OCI-LY7 (cell line): Measurements from ENCODE around the gene ATP6V1B1. TPM values are rescaled to one million over a fixed set of nuclear protein-coding genes. Genes with fewer than 3 reads are reported as not detected.

Experiments
- BruUV-seq: library from RNA; stranded (reverse); fragments of 400-500 nt; replicated peaks from 2 replicates; lab custom pipeline; 2021; lab: Mats Ljungman, UMichigan
- CTCF ChIA-PET: fragments of 300-600 bp; sonication (Branson Sonifier 250); formaldehyde crosslinking; loops from one replicate; lab custom pipeline; 2022; ENCODE audit warnings: antibody characterized with exemption; ENCODE audit not compliant: unreplicated experiment; lab: Charles Lee
- POLR2A ChIA-PET: fragments of 300-600 bp; sonication (Branson Sonifier 250); formaldehyde crosslinking; loops from one replicate; lab custom pipeline; 2022; ENCODE audit warnings: antibody characterized with exemption; lab: Charles Lee
- DNase-seq: peaks from one replicate; pipeline ENCODE4 v3.0.0-alpha.2; 2015; ENCODE audit warnings: low spot score
- H2AFZ ChIP-seq: fragments of 200-600 bp; sonication (generic), shearing (Covaris generic); 2 replicates; pipeline ENCODE4 v1.6.1; 2014; ENCODE audit warnings: mild to moderate bottlenecking, antibody characterized with exemption, low read length, moderate library complexity
- H3K27ac ChIP-seq: fragments of 200-600 bp; sonication (generic); 2 replicates; pipeline ENCODE4 v1.5.1; 2014; ENCODE audit warnings: mixed run types, low read depth, mild to moderate bottlenecking, moderate library complexity, low read length, inconsistent platforms; ENCODE audit not compliant: poor library complexity, severe bottlenecking
- H3K36me3 ChIP-seq: fragments of 200-600 bp; sonication (generic); 2 replicates; pipeline ENCODE4 v1.6.1; 2014; ENCODE audit warnings: mild to moderate bottlenecking, antibody characterized with exemption, low read length, moderate library complexity, mixed read lengths; ENCODE audit not compliant: insufficient read depth
- H3K4me1 ChIP-seq: fragments of 200-600 bp; sonication (generic); 2 replicates; pipeline ENCODE4 v1.5.1; 2014; ENCODE audit warnings: mild to moderate bottlenecking, low read length; ENCODE audit not compliant: insufficient read depth, poor library complexity, severe bottlenecking
- H3K4me2 ChIP-seq: fragments of 200-600 bp; sonication (generic); 2 replicates; pipeline ENCODE4 v1.6.1; 2014; ENCODE audit warnings: mild to moderate bottlenecking, low read length
- H3K4me3 ChIP-seq: fragments of 200-600 bp; sonication (generic); 2 replicates; pipeline ENCODE4 v1.5.1; 2014; ENCODE audit warnings: mild to moderate bottlenecking, low read depth, low read length; ENCODE audit not compliant: poor library complexity, severe bottlenecking
- H3K79me2 ChIP-seq: fragments of 200-600 bp; sonication (generic); 2 replicates; pipeline ENCODE4 v1.6.1; 2016; ENCODE audit warnings: low read depth, mild to moderate bottlenecking, low read length, moderate library complexity, mixed read lengths; ENCODE audit not compliant: insufficient read depth
- H3K9me2 ChIP-seq: fragments of 200-600 bp; sonication (generic); 2 replicates; pipeline ENCODE4 v1.6.1; 2016; ENCODE audit warnings: mild to moderate bottlenecking, low read length, mixed read lengths; ENCODE audit not compliant: insufficient read depth
- H3K9me3 ChIP-seq: fragments of 200-600 bp; sonication (generic); 2 replicates; pipeline ENCODE4 v1.6.1; 2014; ENCODE audit warnings: mild to moderate bottlenecking, mixed run types, low read length, mixed read lengths
- H4K20me1 ChIP-seq: fragments of 200-600 bp; sonication (generic); 2 replicates; pipeline ENCODE4 v1.6.1; 2014; ENCODE audit warnings: mild to moderate bottlenecking, antibody characterized with exemption, low read length, moderate library complexity, mixed read lengths; ENCODE audit not compliant: insufficient read depth
- CTCF ChIP-seq: fragments of 200-600 bp; sonication (generic); conservative IDR thresholded peaks from 2 replicates; pipeline ENCODE4 v1.5.1; 2014; ENCODE audit warnings: mild to moderate bottlenecking, antibody characterized with exemption, low read length, moderate library complexity, mixed read lengths
- EZH2phosphoT487 ChIP-seq: fragments of 200-600 bp; sonication (generic); IDR thresholded peaks from 2 replicates; pipeline ENCODE4 v1.6.1; 2018; ENCODE audit warnings: low read depth, borderline replicate concordance, mild to moderate bottlenecking, mixed run types, antibody characterized with exemption, low read length, moderate library complexity, mixed read lengths
- intact Hi-C: fragments of 100-400 bp; cut with micrococcal nuclease; formaldehyde crosslinking; loops from one replicate; pipeline ENCODE4 v1.10.0; 2022; ENCODE audit not compliant: unreplicated experiment
- total RNA-seq, 2 experiments: library from RNA; depleted of rRNA in 1 of 2; stranded (reverse); fragments of >200 nt in 1 of 2; shearing (Covaris generic) in 1 of 2; gene quantifications; 2 replicates each; pipeline ENCODE4 v1.2.3, GENCODE V29; 2014 to 2022

Gene ATP6V1B1
- total RNA-seq, 2 experiments from 2014 or later: not detected

GRCh38 chr2:70891572-70892357 lies 43.9 kb upstream of the ATP6V1B1 start:
- Histone ChIP-seq H3K9me2 (no peaks in the 10 kb centered on the region), H3K4me3 (no peak overlapping the region), H4K20me1 (no peaks in the 10 kb centered on the region), H3K9me3 (no peaks in the 10 kb centered on the region), H3K4me2 (no peak overlapping the region), H3K79me2 (no peaks in the 10 kb centered on the region), H3K36me3 (no peaks in the 10 kb centered on the region), H3K27ac (no peak overlapping the region), H2AFZ (no peak overlapping the region), H3K4me1 (no peaks in the 10 kb centered on the region)
- DNase-seq: no peak
- intact Hi-C loops: no loop called here
- ChIA-PET POLR2A (no interaction called here), CTCF (no interaction called here)
- no TSS peak for BruUV-seq
- TF ChIP-seq EZH2phosphoT487 (no peak), CTCF (no peak)

GRCh38 chr2:70892750-70893149 lies 43.0 kb upstream of the ATP6V1B1 start:
- H3K4me2 ChIP-seq: no peak overlapping the region
- intact Hi-C loops: no loop called here
- TF ChIP-seq CTCF (no peak), EZH2phosphoT487 (no peak)
- ChIA-PET POLR2A (no interaction called here), CTCF (no interaction called here)
- no TSS peak for BruUV-seq
- H3K79me2 ChIP-seq: no peaks in the 10 kb centered on the region
- no peak overlapping the region for H3K27ac ChIP-seq
- H3K4me1 ChIP-seq: no peaks in the 10 kb centered on the region
- no peaks in the 10 kb centered on the region for H4K20me1 ChIP-seq
- no peak for DNase-seq
- H3K9me3 ChIP-seq: no peaks in the 10 kb centered on the region
- H3K36me3 ChIP-seq: no peaks in the 10 kb centered on the region
- no peaks in the 10 kb centered on the region for H3K9me2 ChIP-seq
- H2AFZ ChIP-seq: no peak overlapping the region
- no peak overlapping the region for H3K4me3 ChIP-seq

GRCh38 chr2:70893186-70893585 lies 42.5 kb upstream of the ATP6V1B1 start:
- intact Hi-C loops: no loop called here
- POLR2A ChIA-PET: no interaction called here
- no peak overlapping the region for H3K4me3 ChIP-seq

More at GRCh38 chr2:70893186-70893585, 42.5 kb upstream of the ATP6V1B1 start:
- Histone ChIP-seq H4K20me1 (no peaks in the 10 kb centered on the region), H3K4me1 (no peaks in the 10 kb centered on the region), H3K36me3 (no peaks in the 10 kb centered on the region), H3K79me2 (no peaks in the 10 kb centered on the region), H3K4me2 (no peak overlapping the region), H2AFZ (no peak overlapping the region), H3K9me2 (no peaks in the 10 kb centered on the region), H3K27ac (no peak overlapping the region), H3K9me3 (no peaks in the 10 kb centered on the region)
- CTCF ChIA-PET: no interaction called here
- no peak for DNase-seq
- BruUV-seq: no TSS peak
- TF ChIP-seq EZH2phosphoT487: no peak
- TF ChIP-seq CTCF: no peak
